LNCAP (cell line): ENCODE measurements around the gene FTCD.

Experiments
- CTCF ChIP-seq: fragments of 450-650 bp; IDR thresholded peaks from 2 replicates; pipeline ENCODE4 v1.5.1; 2017; ENCODE audit warnings: mild to moderate bottlenecking

FTCD gene

GRCh38 chr21:46100906-46101305 is 54.5 kb downstream of the FTCD start:
- TF ChIP-seq CTCF: no peak

GRCh38 chr21:46100426-46100825 is 55.0 kb downstream of the FTCD start:
- no peak for TF ChIP-seq CTCF

DNA sequence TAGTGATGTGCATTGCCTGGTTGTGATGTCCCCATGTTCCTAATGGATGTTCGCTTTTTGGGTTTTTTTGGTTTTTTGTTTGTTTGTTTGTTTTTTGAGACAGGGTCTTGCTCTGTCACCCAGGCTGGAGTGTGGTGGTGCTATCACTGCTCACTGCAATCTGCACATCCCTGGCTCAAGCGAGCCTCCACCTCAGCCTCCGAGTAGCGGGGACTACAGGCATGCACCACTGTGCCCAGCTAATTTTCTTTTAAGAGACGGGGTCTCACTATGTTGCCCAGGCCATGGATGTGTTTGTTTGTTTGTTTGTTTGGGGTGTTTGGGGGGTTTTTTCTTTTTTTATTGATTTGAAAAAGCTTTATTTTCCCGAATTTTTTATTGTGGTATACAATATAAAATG is 55.4 kb downstream of the FTCD start:
- no peak for TF ChIP-seq CTCF

DNA sequence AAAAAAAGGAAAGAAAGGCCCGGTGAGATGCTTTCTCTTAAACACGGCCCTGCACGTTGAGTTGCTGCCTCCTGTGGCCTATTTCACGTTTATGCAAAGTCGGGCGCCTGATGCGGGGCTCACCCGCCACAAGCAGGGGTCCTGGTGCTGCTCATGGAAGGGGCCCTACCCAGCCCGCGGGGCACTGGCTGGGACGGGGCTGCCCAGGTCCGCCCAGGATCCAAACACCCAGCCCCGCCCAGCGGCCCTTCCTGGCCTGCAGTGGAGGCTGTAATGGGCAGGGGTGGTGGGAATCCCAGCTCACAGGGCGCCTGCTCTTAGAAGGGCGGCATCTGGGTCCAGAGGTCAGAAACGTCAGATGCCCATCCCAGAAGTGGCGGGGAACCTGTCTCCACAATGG is 55.9 kb downstream of the FTCD start:
- TF ChIP-seq CTCF: no peak

DNA sequence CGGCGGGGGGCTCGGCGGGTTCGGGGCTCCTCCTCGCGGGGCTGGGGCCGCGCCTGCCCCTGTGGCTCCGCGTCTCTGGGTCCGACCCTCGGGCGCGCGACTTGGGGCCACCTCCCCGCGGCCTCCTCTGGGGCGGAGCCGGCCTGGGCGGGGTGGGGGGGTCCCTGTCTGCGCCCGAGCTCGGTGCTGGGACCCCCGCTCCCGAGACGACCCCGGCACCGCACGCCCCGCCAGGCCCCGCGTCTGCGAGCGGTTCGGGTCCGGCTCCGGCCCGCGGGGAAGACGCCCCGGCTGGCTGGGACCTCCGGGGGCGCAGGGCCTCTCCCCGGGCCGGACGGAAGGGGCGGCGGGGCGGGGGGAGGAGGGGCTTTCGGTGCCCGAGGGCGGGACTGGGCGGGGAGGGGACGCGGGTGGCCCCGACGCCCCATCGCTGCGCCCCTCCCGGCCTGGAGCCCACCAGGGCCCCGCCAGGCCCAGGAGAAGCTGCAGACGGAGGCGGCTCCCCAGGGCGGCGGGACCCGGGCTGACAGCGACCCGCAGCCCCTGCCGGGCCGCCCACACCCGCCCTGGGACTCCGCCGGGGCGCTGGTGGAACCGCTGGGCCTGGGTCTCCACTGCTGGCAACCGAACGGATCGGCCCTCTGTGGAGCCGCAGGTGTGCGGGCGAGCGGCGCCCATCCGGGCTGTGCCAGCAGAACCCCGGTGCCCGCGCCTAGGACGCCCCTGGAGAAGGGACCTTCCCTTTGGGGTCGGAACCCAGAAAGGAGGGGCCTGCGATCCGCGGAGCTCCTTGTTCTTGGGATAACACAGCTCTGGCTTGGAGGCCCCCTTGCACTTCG is 56.9 kb downstream of the FTCD start:
- TF ChIP-seq CTCF: no peak

DNA sequence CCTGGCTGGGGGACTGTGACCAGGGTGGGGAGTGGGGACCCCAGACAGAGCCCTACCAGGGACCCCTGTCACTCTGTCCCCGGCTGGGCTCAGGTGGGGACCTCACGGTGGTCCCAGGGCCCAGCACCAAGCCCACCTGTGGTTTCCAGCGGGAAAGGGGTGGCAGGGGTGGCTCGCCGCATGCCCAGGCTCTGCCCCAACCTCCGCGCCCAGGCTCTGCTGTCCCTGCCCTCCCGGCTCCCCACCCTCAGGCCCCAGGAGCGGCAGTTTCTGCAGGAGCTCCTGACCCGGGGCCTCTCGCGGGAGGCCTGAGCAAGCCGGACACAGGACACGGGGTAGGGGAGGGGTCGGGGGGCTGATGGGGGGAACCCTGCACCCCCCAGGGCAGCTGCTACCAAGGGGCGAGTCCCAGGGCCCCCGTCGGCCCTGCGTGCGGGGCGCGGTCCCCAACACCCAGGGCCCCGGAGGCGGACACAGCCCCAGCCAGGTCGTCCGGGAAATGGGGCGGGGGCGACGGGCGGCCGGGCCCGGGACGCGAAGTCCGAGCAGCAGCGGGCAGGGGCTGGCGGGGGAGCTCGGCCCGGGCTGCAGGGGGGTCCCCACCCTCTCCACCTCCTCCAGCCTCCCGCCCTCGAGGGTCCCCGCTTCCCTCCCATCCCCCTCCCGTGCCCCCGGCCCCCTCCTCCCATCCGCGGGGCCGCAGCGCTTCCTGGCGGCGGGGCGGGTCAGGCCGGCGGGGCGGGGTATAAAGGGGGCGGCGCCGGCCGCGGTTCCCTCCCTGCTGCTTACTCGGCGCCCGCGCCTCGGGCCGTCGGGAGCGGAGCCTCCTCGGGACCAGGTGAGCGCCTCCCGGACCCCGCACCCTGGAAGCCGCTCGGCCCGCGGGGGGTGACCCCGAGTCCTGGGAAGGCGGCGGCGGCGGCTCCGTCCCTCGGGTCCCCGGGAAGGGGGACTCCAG is 57.8 kb downstream of the FTCD start, which contains the start of gene COL6A2:
Gene COL6A2, plus strand, starts transcription at position 777 of the 958 bp plus-strand sequence.
- no peak for TF ChIP-seq CTCF

DNA sequence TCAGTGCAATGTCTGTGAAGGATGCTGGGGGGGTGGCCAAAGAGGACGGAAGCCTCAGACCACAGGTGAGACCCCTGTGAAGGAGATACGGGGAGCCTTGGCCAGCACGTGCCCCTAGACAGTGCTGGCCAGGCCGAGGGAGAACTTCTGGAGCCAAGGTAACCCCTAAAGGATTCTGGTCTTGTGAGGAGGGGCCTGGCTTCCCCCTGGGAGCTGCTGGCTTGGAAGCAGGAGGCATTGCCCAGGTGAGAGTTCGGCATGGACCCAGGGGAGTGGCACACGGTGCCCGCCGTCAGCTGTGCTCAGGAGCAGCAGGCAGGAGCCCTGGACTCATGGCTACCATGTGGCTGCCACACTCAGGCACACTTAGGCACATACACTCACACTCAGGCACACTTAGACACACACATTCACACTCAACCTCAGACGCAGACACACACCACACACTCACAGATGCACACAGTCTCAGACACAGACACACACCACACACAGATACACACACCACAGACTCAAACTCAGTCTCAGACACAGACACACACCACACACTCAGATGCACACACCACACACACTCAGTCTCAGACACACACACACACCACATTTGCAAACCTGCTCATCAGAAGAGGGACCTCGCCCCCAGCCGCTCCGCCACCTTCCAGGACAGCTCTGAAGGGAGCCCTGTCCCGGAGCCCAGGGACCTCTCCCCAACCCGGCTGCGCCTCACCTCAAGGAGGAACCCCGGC is 58.6 kb downstream of the FTCD start:
- no peak for TF ChIP-seq CTCF
